SK-N-SH treated with all-trans-retinoic acid at 6 μM for 48 hours (cell line): ENCODE results near the gene TTC13.

Experiments
- ATAC-seq: fragments of 200-7000 bp; cut with Tn5 transposase; 3 replicates; pipeline ENCODE4 v1.9.1; 2020; ENCODE audit warnings: mild to moderate bottlenecking, moderate library complexity
- BACH2 ChIP-seq: fragments of 250-450 bp; sonication (Bioruptor Pico); IDR thresholded peaks from 2 replicates; pipeline ENCODE4 v1.9.0; 2021; ENCODE audit warnings: mild to moderate bottlenecking, borderline replicate concordance
- ESRRG ChIP-seq: fragments of 250-450 bp; sonication (Bioruptor Pico); IDR thresholded peaks from 2 replicates; pipeline ENCODE4 v1.6.1; 2021; ENCODE audit warnings: mild to moderate bottlenecking
- GLIS3 ChIP-seq: fragments of 250-450 bp; sonication (Bioruptor Pico); IDR thresholded peaks from 2 replicates; pipeline ENCODE4 v1.5.0; 2020; ENCODE audit warnings: mild to moderate bottlenecking, moderate library complexity
- ISL1 ChIP-seq: fragments of 250-450 bp; sonication (Bioruptor Pico); IDR thresholded peaks from 2 replicates; pipeline ENCODE4 v2.1.2; 2022; ENCODE audit warnings: mild to moderate bottlenecking, moderate library complexity
- OSR1 ChIP-seq: fragments of 250-450 bp; sonication (Bioruptor Pico); IDR thresholded peaks from 2 replicates; pipeline ENCODE4 v1.8.0; 2022; ENCODE audit warnings: moderate library complexity, mild to moderate bottlenecking, inconsistent platforms
- PPARA ChIP-seq: fragments of 250-450 bp; sonication (Bioruptor Pico); IDR thresholded peaks from 2 replicates; pipeline ENCODE4 v1.5.0; 2020; ENCODE audit warnings: mild to moderate bottlenecking, borderline replicate concordance
- RARB ChIP-seq: fragments of 250-450 bp; sonication (Bioruptor Pico); IDR thresholded peaks from 2 replicates; pipeline ENCODE4 v1.8.0; 2021; ENCODE audit warnings: mild to moderate bottlenecking, moderate library complexity
- SNAI2 ChIP-seq: fragments of 250-450 bp; sonication (Bioruptor Pico); IDR thresholded peaks from 2 replicates; pipeline ENCODE4 v1.5.0; 2020; ENCODE audit warnings: mild to moderate bottlenecking, moderate library complexity
- TCF4 ChIP-seq: fragments of 250-450 bp; sonication (Bioruptor Pico); IDR thresholded peaks from 2 replicates; pipeline ENCODE4 v1.8.0; 2021; ENCODE audit warnings: mild to moderate bottlenecking, moderate library complexity, borderline replicate concordance
- TOX ChIP-seq: fragments of 250-450 bp; sonication (Bioruptor Pico); IDR thresholded peaks from 2 replicates; pipeline ENCODE4 v1.8.0; 2021; ENCODE audit warnings: mild to moderate bottlenecking, moderate library complexity, borderline replicate concordance
- ZFP3 ChIP-seq: fragments of 250-450 bp; sonication (Bioruptor Pico); IDR thresholded peaks from 2 replicates; pipeline ENCODE4 v1.5.0; 2020; ENCODE audit warnings: mild to moderate bottlenecking, moderate library complexity
- ZFP30 ChIP-seq: fragments of 450-650 bp; formaldehyde crosslinking; IDR thresholded peaks from 2 replicates; pipeline ENCODE4 v1.5.0; 2022; ENCODE audit warnings: mild to moderate bottlenecking, moderate library complexity
- ZNF565 ChIP-seq: fragments of 450-650 bp; formaldehyde crosslinking; conservative IDR thresholded peaks from 2 replicates; pipeline ENCODE4 v1.5.0; 2020; ENCODE audit warnings: low read depth, mild to moderate bottlenecking, moderate library complexity
- ZNF8 ChIP-seq: fragments of 450-650 bp; formaldehyde crosslinking; IDR thresholded peaks from 2 replicates; pipeline ENCODE4 v1.5.0; 2020; ENCODE audit warnings: mild to moderate bottlenecking, moderate library complexity
- TF ChIP-seq, protein P1 (sequence below): fragments of 250-450 bp; sonication (Bioruptor Pico); IDR thresholded peaks from 2 replicates; pipeline ENCODE4 v1.8.0; 2020; ENCODE audit warnings: mild to moderate bottlenecking, moderate library complexity, borderline replicate concordance
- TF ChIP-seq, protein P2 (sequence below): fragments of 250-450 bp; sonication (Bioruptor Pico); IDR thresholded peaks from 2 replicates; pipeline ENCODE4 v1.5.1; 2021; ENCODE audit warnings: mild to moderate bottlenecking, moderate library complexity
- TF ChIP-seq, protein P3 (sequence below): fragments of 250-450 bp; sonication (Bioruptor Pico); IDR thresholded peaks from 2 replicates; pipeline ENCODE4 v1.5.0; 2020; ENCODE audit warnings: mild to moderate bottlenecking, moderate library complexity
- TF ChIP-seq, protein P4 (sequence below): fragments of 250-450 bp; sonication (Bioruptor Pico); IDR thresholded peaks from 2 replicates; pipeline ENCODE4 v1.8.0; 2021; ENCODE audit warnings: low read depth, mild to moderate bottlenecking, moderate library complexity, borderline replicate concordance
- TF ChIP-seq, protein P5 (sequence below): fragments of 250-450 bp; sonication (Bioruptor Pico); IDR thresholded peaks from 2 replicates; pipeline ENCODE4 v1.5.1; 2020; ENCODE audit warnings: low read depth, mild to moderate bottlenecking, moderate library complexity

Gene TTC13

DNA sequence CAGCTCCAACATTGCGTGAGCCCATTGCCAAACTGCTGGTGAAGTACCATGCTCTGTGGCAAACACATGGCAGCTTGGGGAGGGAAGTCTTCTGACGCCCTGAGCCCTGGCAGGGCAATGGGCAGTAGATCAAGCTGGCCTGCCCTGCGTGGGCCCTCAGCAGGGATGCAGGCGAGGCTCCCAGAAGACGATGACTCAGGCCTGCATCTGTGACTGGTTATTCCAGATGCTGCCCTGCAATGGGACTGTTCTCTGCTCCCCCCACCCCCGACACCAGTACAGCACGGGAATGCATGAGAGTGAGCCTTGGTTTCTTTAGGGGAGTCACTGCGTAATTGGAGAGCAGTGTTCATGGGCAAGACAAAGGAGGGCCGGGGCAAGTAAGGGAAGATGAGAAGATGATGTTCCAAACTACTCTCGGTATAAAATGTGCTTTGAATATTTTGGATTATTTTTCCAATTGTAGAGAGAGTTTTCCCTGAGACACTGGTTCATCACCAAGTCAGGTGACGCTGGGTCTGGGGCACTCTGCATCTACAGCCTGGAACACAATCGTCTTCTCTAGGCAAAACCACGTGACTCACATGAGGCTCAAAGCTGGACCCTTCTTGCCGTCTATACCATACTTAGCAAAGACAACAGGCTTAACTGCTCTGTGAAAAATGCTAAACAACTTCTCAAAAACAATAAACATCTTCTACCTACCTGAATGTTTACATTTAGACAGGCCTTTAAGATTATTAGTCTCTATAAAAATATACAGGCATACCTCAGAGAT is 101.3 kb downstream of the TTC13 start:
- TF ChIP-seq TOX (CRISPR knock-in tag) (no peak), OSR1 (CRISPR knock-in tag) (no peak), ZNF8 (CRISPR knock-in tag) (no peak), ZFP30 (no peak), BACH2 (no peak), TCF4 (CRISPR knock-in tag) (no peak), ISL1 (no peak)
- TF ChIP-seq, protein P1, sequence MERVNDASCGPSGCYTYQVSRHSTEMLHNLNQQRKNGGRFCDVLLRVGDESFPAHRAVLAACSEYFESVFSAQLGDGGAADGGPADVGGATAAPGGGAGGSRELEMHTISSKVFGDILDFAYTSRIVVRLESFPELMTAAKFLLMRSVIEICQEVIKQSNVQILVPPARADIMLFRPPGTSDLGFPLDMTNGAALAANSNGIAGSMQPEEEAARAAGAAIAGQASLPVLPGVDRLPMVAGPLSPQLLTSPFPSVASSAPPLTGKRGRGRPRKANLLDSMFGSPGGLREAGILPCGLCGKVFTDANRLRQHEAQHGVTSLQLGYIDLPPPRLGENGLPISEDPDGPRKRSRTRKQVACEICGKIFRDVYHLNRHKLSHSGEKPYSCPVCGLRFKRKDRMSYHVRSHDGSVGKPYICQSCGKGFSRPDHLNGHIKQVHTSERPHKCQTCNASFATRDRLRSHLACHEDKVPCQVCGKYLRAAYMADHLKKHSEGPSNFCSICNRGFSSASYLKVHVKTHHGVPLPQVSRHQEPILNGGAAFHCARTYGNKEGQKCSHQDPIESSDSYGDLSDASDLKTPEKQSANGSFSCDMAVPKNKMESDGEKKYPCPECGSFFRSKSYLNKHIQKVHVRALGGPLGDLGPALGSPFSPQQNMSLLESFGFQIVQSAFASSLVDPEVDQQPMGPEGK = no peak
- peak; percentile 67 for ATAC-seq

DNA sequence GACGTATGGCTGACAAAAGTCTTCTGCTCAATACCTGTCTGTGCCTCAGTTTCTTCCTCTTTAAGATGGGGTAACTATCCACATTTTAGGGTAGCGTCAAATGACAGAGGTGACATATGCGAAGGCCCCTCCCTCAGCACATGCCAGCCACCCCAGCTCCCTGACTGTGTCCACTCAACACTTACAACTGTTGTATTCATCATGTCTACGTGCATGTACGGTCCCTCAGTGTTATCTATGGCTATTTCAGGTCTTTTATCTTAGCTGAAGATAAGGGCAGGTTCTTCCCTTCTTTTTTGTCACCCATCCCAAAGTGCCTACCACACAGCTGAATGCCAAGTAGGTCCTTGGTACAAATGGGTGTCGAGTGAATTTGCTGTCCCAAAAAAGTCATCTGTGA is 102.0 kb downstream of the TTC13 start:
- no peak for TF ChIP-seq RARB (CRISPR knock-in tag)
- no peak for TF ChIP-seq GLIS3 (CRISPR knock-in tag)
- no peak for TF ChIP-seq ZFP3 (CRISPR knock-in tag)
- TF ChIP-seq ZNF565 (CRISPR knock-in tag) = no peak
- no peak for TF ChIP-seq SNAI2
- TF ChIP-seq ESRRG (CRISPR knock-in tag) = no peak
- TF ChIP-seq ZFP30 = no peak
- no peak for TF ChIP-seq PPARA (CRISPR knock-in tag)
- TF ChIP-seq, protein P2, sequence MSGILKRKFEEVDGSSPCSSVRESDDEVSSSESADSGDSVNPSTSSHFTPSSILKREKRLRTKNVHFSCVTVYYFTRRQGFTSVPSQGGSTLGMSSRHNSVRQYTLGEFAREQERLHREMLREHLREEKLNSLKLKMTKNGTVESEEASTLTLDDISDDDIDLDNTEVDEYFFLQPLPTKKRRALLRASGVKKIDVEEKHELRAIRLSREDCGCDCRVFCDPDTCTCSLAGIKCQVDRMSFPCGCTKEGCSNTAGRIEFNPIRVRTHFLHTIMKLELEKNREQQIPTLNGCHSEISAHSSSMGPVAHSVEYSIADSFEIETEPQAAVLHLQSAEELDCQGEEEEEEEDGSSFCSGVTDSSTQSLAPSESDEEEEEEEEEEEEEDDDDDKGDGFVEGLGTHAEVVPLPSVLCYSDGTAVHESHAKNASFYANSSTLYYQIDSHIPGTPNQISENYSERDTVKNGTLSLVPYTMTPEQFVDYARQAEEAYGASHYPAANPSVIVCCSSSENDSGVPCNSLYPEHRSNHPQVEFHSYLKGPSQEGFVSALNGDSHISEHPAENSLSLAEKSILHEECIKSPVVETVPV (CRISPR knock-in tag) = no peak
- TF ChIP-seq, protein P3, sequence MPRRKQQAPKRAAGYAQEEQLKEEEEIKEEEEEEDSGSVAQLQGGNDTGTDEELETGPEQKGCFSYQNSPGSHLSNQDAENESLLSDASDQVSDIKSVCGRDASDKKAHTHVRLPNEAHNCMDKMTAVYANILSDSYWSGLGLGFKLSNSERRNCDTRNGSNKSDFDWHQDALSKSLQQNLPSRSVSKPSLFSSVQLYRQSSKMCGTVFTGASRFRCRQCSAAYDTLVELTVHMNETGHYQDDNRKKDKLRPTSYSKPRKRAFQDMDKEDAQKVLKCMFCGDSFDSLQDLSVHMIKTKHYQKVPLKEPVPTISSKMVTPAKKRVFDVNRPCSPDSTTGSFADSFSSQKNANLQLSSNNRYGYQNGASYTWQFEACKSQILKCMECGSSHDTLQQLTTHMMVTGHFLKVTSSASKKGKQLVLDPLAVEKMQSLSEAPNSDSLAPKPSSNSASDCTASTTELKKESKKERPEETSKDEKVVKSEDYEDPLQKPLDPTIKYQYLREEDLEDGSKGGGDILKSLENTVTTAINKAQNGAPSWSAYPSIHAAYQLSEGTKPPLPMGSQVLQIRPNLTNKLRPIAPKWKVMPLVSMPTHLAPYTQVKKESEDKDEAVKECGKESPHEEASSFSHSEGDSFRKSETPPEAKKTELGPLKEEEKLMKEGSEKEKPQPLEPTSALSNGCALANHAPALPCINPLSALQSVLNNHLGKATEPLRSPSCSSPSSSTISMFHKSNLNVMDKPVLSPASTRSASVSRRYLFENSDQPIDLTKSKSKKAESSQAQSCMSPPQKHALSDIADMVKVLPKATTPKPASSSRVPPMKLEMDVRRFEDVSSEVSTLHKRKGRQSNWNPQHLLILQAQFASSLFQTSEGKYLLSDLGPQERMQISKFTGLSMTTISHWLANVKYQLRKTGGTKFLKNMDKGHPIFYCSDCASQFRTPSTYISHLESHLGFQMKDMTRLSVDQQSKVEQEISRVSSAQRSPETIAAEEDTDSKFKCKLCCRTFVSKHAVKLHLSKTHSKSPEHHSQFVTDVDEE = no peak
- TF ChIP-seq, protein P1 = no peak
- TF ChIP-seq, protein P4, sequence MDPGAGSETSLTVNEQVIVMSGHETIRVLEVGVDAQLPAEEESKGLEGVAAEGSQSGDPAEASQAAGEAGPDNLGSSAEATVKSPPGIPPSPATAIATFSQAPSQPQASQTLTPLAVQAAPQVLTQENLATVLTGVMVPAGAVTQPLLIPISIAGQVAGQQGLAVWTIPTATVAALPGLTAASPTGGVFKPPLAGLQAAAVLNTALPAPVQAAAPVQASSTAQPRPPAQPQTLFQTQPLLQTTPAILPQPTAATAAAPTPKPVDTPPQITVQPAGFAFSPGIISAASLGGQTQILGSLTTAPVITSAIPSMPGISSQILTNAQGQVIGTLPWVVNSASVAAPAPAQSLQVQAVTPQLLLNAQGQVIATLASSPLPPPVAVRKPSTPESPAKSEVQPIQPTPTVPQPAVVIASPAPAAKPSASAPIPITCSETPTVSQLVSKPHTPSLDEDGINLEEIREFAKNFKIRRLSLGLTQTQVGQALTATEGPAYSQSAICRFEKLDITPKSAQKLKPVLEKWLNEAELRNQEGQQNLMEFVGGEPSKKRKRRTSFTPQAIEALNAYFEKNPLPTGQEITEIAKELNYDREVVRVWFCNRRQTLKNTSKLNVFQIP (CRISPR knock-in tag) = no peak
- no peak for TF ChIP-seq BACH2
- TF ChIP-seq OSR1 (CRISPR knock-in tag) = no peak
- TF ChIP-seq, all 23 proteins: peak for 0
- no peak for ATAC-seq

DNA sequence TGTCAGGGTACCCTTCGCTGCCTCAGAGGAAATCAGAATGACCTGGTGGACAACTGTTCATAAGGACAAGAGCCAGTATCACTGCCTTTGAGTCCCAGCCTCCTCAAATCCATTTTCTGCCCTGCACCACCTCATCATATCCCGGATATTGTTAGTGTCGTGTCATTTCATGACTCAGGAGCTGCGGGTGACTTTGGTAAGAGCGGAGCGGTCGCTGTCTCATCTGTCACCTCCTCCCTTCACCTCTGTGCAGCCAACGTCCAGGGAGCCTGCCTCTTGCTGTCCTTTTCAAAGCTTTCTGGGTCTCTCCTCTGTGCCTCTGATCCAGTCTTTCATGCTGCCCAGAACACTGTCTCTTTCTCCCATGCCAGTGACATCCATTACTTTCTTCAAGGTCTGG is 103.3 kb downstream of the TTC13 start:
- no peak for TF ChIP-seq BACH2
- TF ChIP-seq ESRRG (CRISPR knock-in tag) = no peak
- no peak for TF ChIP-seq OSR1 (CRISPR knock-in tag)
- TF ChIP-seq, protein P2 (CRISPR knock-in tag) = no peak
- TF ChIP-seq, protein P4 (CRISPR knock-in tag) = no peak
- TF ChIP-seq, protein P5, sequence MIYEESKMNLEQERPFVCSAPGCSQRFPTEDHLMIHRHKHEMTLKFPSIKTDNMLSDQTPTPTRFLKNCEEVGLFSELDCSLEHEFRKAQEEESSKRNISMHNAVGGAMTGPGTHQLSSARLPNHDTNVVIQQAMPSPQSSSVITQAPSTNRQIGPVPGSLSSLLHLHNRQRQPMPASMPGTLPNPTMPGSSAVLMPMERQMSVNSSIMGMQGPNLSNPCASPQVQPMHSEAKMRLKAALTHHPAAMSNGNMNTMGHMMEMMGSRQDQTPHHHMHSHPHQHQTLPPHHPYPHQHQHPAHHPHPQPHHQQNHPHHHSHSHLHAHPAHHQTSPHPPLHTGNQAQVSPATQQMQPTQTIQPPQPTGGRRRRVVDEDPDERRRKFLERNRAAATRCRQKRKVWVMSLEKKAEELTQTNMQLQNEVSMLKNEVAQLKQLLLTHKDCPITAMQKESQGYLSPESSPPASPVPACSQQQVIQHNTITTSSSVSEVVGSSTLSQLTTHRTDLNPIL = no peak
- TF ChIP-seq, all 23 proteins: peak for 0
- ATAC-seq = no peak
